H9 (cell line): Measurements from ENCODE around the gene SLIT2. TPM values are rescaled to one million over a fixed set of nuclear protein-coding genes. Genes with fewer than 3 reads are reported as not detected.

Experiments used
- DNase-seq: peaks from one replicate; pipeline ENCODE4 v3.0.0-alpha.2; 2017
- H2AFZ ChIP-seq: one replicate; pipeline ENCODE4 v1.6.1; 2013; ENCODE audit warnings: mild to moderate bottlenecking, low read length, control low read depth, moderate library complexity
- H2AK5ac ChIP-seq: 2 replicates; pipeline ENCODE4 v1.6.1; 2013; ENCODE audit warnings: low read length, control low read depth, mixed read lengths; ENCODE audit not compliant: insufficient read length
- H2BK120ac ChIP-seq: one replicate; pipeline ENCODE4 v1.6.1; 2013; ENCODE audit warnings: low read depth, mild to moderate bottlenecking, low read length, control low read depth, inconsistent platforms; ENCODE audit not compliant: poor library complexity, severe bottlenecking
- H2BK12ac ChIP-seq: 2 replicates; pipeline ENCODE4 v1.6.1; 2013; ENCODE audit warnings: low read length, control low read depth, mixed read lengths, low read depth; ENCODE audit not compliant: insufficient read length
- H2BK15ac ChIP-seq: 2 replicates; pipeline ENCODE4 v1.6.1; 2013; ENCODE audit warnings: low read depth, low read length, control low read depth
- H2BK20ac ChIP-seq: one replicate; pipeline ENCODE4 v1.6.1; 2013; ENCODE audit warnings: low read depth, mild to moderate bottlenecking, low read length, control low read depth, inconsistent platforms; ENCODE audit not compliant: poor library complexity, severe bottlenecking
- H2BK5ac ChIP-seq: 2 replicates; pipeline ENCODE4 v1.6.1; 2013; ENCODE audit warnings: low read length, control low read depth, mixed read lengths; ENCODE audit not compliant: insufficient read length
- H3K14ac ChIP-seq: 2 replicates; pipeline ENCODE4 v1.6.1; 2013; ENCODE audit warnings: low read length, control low read depth; ENCODE audit not compliant: insufficient read depth
- H3K18ac ChIP-seq: 2 replicates; pipeline ENCODE4 v1.6.1; 2013; ENCODE audit warnings: low read depth, mild to moderate bottlenecking, mixed read lengths, low read length, control low read depth; ENCODE audit not compliant: insufficient read length
- H3K23ac ChIP-seq: 2 replicates; pipeline ENCODE4 v1.6.1; 2013; ENCODE audit warnings: low read length, control low read depth, mixed read lengths, low read depth; ENCODE audit not compliant: insufficient read length
- H3K23me2 ChIP-seq: 2 replicates; pipeline ENCODE4 v1.6.1; 2013; ENCODE audit warnings: low read depth, mild to moderate bottlenecking, mixed read lengths, low read length, control low read depth; ENCODE audit not compliant: insufficient read length, poor library complexity, severe bottlenecking
- H3K27ac ChIP-seq: 2 replicates; pipeline ENCODE4 v1.5.1; 2013; ENCODE audit warnings: low read length, control low read depth, mixed read lengths, low read depth; ENCODE audit not compliant: insufficient read length
- H3K27me3 ChIP-seq: 2 replicates; pipeline ENCODE4 v1.6.1; 2013; ENCODE audit warnings: low read length, control low read depth, inconsistent platforms; ENCODE audit not compliant: insufficient read depth
- H3K4ac ChIP-seq: 2 replicates; pipeline ENCODE4 v1.6.1; 2013; ENCODE audit warnings: low read depth, mild to moderate bottlenecking, control low read depth, inconsistent platforms, low read length, moderate library complexity
- H3K4me1 ChIP-seq: 2 replicates; pipeline ENCODE4 v1.6.1; 2013; ENCODE audit warnings: low read length, control low read depth, inconsistent platforms; ENCODE audit not compliant: insufficient read depth
- H3K4me2 ChIP-seq: 2 replicates; pipeline ENCODE4 v1.6.1; 2013; ENCODE audit warnings: low read length, control low read depth, mixed read lengths; ENCODE audit not compliant: insufficient read length, insufficient read depth
- H3K56ac ChIP-seq: 2 replicates; pipeline ENCODE4 v1.6.1; 2013; ENCODE audit warnings: low read depth, mild to moderate bottlenecking, mixed read lengths, low read length, control low read depth; ENCODE audit not compliant: insufficient read length
- H3K79me1 ChIP-seq: 2 replicates; pipeline ENCODE4 v1.6.1; 2013; ENCODE audit warnings: low read depth, mild to moderate bottlenecking, moderate library complexity, low read length, control low read depth, inconsistent platforms; ENCODE audit not compliant: insufficient read depth, poor library complexity, severe bottlenecking
- H3K79me2 ChIP-seq: 2 replicates; pipeline ENCODE4 v1.6.1; 2013; ENCODE audit warnings: low read length, control low read depth, inconsistent platforms; ENCODE audit not compliant: insufficient read depth
- H3K9ac ChIP-seq: 2 replicates; pipeline ENCODE4 v1.6.1; 2013; ENCODE audit warnings: low read length, control low read depth, mixed read lengths; ENCODE audit not compliant: insufficient read length; ENCODE audit errors: extremely low read depth
- H3K9me3 ChIP-seq: one replicate; pipeline ENCODE4 v1.6.1; 2013; ENCODE audit warnings: low read depth, low read length, inconsistent platforms; ENCODE audit not compliant: control insufficient read depth
- H3T11ph ChIP-seq: one replicate; pipeline ENCODE4 v1.6.1; 2013; ENCODE audit warnings: mild to moderate bottlenecking, low read length, control low read depth, inconsistent platforms
- H4K20me1 ChIP-seq: one replicate; pipeline ENCODE4 v1.6.1; 2013; ENCODE audit not compliant: control insufficient read depth, insufficient read length, insufficient read depth
- H4K5ac ChIP-seq: 2 replicates; pipeline ENCODE4 v1.6.1; 2013; ENCODE audit warnings: low read depth, mild to moderate bottlenecking, mixed read lengths, low read length, control low read depth; ENCODE audit not compliant: insufficient read length
- H4K8ac ChIP-seq: replicated peaks from 2 replicates; pipeline ENCODE4 v1.6.1; 2013; ENCODE audit warnings: low read length, control low read depth, mixed read lengths, low read depth; ENCODE audit not compliant: insufficient read length
- H4K91ac ChIP-seq: 2 replicates; pipeline ENCODE4 v1.6.1; 2013; ENCODE audit warnings: low read depth, mild to moderate bottlenecking, moderate library complexity, mixed read lengths, low read length, control low read depth; ENCODE audit not compliant: insufficient read length
- H3K27ac Mint-ChIP-seq, 3 experiments: 2 replicates in 2 of 3; 3 replicates in 1 of 3; pipeline ENCODE4 v1.8.0; 2020 to 2021; ENCODE audit warnings: mixed read lengths in 3 of 3, mild to moderate bottlenecking in 1 of 3, moderate library complexity in 1 of 3
- H3K27me3 Mint-ChIP-seq: 2 replicates; pipeline ENCODE4 v1.8.0; 2021; ENCODE audit warnings: low read depth, mild to moderate bottlenecking, moderate library complexity, mixed read lengths
- H3K36me3 Mint-ChIP-seq, 3 experiments: 2 replicates in 2 of 3; 3 replicates in 1 of 3; pipeline ENCODE4 v1.8.0; 2020 to 2021; ENCODE audit warnings: low read depth in 3 of 3, mixed read lengths in 3 of 3; ENCODE audit not compliant: insufficient read depth in 1 of 3
- H3K4me1 Mint-ChIP-seq, 2 experiments: 2 replicates each; pipeline ENCODE4 v1.8.0; 2020; ENCODE audit warnings: mixed read lengths in 2 of 2
- H3K4me3 Mint-ChIP-seq, 2 experiments: 2 replicates in 1 of 2; 3 replicates in 1 of 2; pipeline ENCODE4 v1.8.0; 2020 to 2021; ENCODE audit warnings: mild to moderate bottlenecking in 2 of 2, mixed read lengths in 2 of 2, moderate library complexity in 1 of 2
- H3K9me3 Mint-ChIP-seq, 2 experiments: 2 replicates in 1 of 2; 3 replicates in 1 of 2; pipeline ENCODE4 v1.8.0; 2020; ENCODE audit warnings: mild to moderate bottlenecking in 2 of 2, mixed read lengths in 2 of 2, moderate library complexity in 1 of 2
- WGBS: extraction: QIAGEN DNeasy Blood & Tissue Kit; methylation state at CpG from one replicate; pipeline ENCODE4 v1.1.7; 2013; ENCODE audit warnings: missing lambda C conversion rate, low lambda C conversion rate, mixed read lengths; ENCODE audit not compliant: insufficient read length; ENCODE audit errors: extremely low coverage; 5-methylcytosine and 5-hydroxymethylcytosine counted together
- total RNA-seq: library from RNA; stranded (reverse); gene quantifications from 2 replicates; pipeline ENCODE4 v1.2.1, GENCODE V29; 2021
- TF ChIP-seq, protein P1 (sequence below): fragments of 200-600 bp; sonication (generic); conservative IDR thresholded peaks from 3 replicates; pipeline ENCODE4 v1.8.0; 2021; ENCODE audit warnings: antibody characterized with exemption, mild to moderate bottlenecking

The SLIT2 gene
- total RNA-seq, 1 experiment from 2014 or later: 1.3 TPM

DNA sequence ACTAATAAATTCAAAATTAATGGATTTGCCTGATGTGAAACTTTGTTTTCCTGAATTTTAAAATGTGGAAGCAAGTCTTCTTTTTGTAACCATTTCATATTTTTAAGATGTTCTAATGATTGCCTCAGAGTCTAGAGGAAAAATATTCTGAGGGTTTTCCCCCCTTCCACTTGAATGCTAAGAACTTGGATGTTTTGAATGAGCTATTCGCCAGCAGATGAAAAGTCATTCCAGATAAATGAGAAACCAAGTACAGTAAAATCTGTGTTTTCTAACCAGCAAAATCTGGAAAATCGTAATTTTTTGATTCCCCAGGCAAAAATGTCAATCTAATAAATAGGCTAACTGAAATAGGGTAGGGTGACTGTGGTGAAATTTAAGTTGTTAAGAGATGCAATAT is 45.6 kb downstream of the SLIT2 start:
- Histone ChIP-seq H4K8ac (no peak overlapping the region), H2BK20ac (no peak overlapping the region), H3K79me2 (no peaks in the 10 kb centered on the region), H3K4me2 (no peak overlapping the region), H4K5ac (no peak overlapping the region), H3K14ac (no peak overlapping the region), H2AK5ac (no peak overlapping the region), H2BK12ac (no peak overlapping the region), H3K79me1 (no peaks in the 10 kb centered on the region), H3K27me3 (no peaks in the 10 kb centered on the region), H3K18ac (no peak overlapping the region), H2AFZ (no peak overlapping the region), H4K20me1 (no peaks in the 10 kb centered on the region), H3K23ac (no peak overlapping the region), H3K27ac (no peak overlapping the region), H3K9me3 (no peaks in the 10 kb centered on the region), H3K4ac (no peak overlapping the region), H2BK15ac (no peak overlapping the region), H3K4me1 (no peaks in the 10 kb centered on the region), H4K91ac (no peak overlapping the region), H2BK120ac (no peak overlapping the region), H3K23me2 (no peaks in the 10 kb centered on the region), H3K56ac (no peak overlapping the region), H3T11ph (no peak overlapping the region), H3K9ac (no peak overlapping the region), H2BK5ac (no peak overlapping the region)
- Mint-ChIP-seq H3K36me3 (no peaks in the 10 kb centered on the region), H3K27ac (no peak overlapping the region), H3K27me3 (no peaks in the 10 kb centered on the region), H3K4me3 (no peak overlapping the region), H3K9me3 (no peaks in the 10 kb centered on the region), H3K4me1 (peaks cover 0 to under 1% of the 10 kb centered on the region in 2 experiments; a peak in 1 of 4 replicates)
- DNase-seq: no peak
- TF ChIP-seq, protein P1, sequence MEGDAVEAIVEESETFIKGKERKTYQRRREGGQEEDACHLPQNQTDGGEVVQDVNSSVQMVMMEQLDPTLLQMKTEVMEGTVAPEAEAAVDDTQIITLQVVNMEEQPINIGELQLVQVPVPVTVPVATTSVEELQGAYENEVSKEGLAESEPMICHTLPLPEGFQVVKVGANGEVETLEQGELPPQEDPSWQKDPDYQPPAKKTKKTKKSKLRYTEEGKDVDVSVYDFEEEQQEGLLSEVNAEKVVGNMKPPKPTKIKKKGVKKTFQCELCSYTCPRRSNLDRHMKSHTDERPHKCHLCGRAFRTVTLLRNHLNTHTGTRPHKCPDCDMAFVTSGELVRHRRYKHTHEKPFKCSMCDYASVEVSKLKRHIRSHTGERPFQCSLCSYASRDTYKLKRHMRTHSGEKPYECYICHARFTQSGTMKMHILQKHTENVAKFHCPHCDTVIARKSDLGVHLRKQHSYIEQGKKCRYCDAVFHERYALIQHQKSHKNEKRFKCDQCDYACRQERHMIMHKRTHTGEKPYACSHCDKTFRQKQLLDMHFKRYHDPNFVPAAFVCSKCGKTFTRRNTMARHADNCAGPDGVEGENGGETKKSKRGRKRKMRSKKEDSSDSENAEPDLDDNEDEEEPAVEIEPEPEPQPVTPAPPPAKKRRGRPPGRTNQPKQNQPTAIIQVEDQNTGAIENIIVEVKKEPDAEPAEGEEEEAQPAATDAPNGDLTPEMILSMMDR: no peak
- no CpG with 5 or more reads among the region's 2 CpGs for WGBS
